ENCODE results near the gene TSPEAR.
"Not testable (repeated sequence)": the region's sequence is repeated elsewhere in the genome, so short reads cannot be mapped to it uniquely, and the experiment has no call there.

TSPEAR gene

GRCh38 chr21:44568667-44569556 lies 142.5 kb downstream of the TSPEAR start:
- no peak for DNase-seq (ENCODE audit: low read depth)

DNA sequence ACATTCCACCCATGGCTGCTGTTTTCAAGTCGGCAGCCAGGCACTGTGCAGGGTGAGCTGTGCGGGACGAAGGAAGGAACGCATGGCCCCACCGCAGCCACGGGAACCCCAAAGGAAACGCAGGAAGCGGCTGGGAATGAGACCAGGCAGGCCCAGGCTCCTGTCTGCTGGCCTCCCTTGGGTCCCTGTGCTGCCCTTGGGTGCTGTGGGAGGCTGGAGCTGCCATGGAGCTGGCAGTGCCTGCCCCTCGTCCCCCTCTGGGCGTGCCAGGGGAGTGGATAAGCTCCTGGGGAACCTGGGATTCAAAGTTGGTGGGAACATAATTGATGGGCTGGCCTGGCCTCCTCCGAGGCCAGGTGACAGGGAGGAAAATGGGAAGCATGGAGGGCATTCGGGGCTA lies 143.1 kb downstream of the TSPEAR start:
- no peak for DNase-seq (ENCODE audit: low read depth)

GRCh38 chr21:44567481-44568171 lies 143.7 kb downstream of the TSPEAR start:
- no peak for DNase-seq (ENCODE audit: low read depth)

GRCh38 chr21:44566403-44566802 lies 145.0 kb downstream of the TSPEAR start:
- DNase-seq (ENCODE audit: low read depth) = no peak

- DNase-seq (ENCODE audit: low read depth) = no peak
These were observed 146.3 kb downstream of the TSPEAR start for GRCh38 chr21:44564886-44565598.

GRCh38 chr21:44564099-44564498 lies 147.3 kb downstream of the TSPEAR start:
- DNase-seq (ENCODE audit: low read depth) = no peak

DNA sequence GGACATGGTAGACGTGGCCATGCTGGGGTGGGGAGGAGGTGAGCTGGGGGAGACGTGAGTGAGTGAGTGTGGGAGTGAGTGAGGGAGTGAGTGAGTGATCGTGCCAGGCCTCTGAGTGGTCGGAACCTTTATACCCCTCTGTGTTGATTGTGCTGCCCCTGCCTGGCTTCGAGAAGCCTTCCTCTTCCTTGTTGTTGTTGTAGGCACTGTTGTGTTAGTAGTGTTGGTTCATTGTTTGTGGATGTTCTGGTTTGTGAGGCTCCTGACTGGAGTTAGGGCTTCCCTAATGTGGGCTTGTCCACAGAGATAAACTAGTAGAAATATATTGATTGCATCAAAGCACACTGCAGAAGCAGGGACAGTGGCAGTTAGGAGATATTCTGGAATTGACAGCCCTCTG lies 152.7 kb downstream of the TSPEAR start, which contains the start of gene KRTAP10-3:
Gene KRTAP10-3, minus strand, starts transcription at position 101 of the 400 bp plus-strand sequence. Its CDS starts 80 bp downstream, at position 21.
- no peak for DNase-seq (ENCODE audit: low read depth)

DNA sequence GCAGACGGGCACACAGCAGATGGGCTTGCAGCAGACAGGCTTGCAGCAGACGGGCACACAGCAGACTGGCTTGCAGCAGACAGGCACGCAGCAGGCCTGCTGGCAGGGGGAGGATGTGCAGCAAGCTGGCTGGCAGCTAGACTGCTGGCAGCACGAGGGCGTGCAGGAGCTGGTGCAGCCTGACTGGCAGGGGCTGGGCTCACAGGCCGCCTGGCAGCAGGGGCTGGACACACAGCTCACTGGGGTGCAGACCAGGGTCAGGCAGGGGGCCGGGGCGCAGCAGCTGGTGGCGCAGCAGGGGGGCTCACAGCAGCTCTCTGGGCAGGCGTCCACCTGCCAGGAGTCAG lies 153.1 kb downstream of the TSPEAR start:
- DNase-seq (ENCODE audit: low read depth) = not testable (repeated sequence)

DNA sequence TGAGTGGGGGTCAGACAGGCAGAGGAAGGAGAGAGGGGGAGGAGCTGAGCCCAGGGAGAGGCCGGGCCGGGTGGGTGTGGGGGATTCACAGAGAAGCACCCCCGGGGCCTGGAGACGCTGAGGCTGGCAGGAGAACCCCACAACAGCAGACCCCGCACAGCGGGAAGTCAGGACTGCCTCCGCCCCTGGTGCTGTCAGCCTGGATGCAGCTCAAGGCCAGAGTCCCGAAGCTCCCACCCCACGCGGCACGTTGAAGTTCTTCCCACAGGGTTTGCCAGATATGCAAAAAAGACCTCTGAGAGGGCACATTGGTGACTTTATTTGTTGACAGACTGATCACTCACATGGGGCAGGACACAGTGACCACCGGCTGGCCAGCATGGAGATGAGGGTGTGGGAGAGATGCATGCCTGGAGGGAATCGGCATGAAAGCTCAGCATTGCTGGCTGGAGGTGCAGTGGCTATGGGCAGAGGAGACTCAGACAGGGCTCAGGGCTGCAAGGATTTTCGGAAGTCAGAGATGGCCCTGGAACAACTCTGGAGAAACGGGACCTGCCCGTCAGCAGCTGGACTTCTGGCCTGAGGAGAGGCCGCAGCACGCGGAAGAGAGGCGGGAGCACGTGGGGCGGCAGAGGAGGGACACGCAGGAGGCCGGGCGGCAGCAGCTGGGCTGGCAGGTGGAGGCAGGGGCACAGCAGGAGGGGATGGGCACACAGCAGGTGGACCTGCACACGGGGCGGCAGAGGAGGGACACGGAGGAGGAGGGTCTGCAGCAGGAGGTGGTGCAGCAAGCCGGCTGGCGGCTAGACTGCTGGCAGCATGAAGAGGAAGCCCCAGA lies 153.7 kb downstream of the TSPEAR start:
- DNase-seq (ENCODE audit: low read depth) = no peak

GRCh38 chr21:44556879-44557278 lies 154.5 kb downstream of the TSPEAR start:
- DNase-seq (ENCODE audit: low read depth) = no peak

DNA sequence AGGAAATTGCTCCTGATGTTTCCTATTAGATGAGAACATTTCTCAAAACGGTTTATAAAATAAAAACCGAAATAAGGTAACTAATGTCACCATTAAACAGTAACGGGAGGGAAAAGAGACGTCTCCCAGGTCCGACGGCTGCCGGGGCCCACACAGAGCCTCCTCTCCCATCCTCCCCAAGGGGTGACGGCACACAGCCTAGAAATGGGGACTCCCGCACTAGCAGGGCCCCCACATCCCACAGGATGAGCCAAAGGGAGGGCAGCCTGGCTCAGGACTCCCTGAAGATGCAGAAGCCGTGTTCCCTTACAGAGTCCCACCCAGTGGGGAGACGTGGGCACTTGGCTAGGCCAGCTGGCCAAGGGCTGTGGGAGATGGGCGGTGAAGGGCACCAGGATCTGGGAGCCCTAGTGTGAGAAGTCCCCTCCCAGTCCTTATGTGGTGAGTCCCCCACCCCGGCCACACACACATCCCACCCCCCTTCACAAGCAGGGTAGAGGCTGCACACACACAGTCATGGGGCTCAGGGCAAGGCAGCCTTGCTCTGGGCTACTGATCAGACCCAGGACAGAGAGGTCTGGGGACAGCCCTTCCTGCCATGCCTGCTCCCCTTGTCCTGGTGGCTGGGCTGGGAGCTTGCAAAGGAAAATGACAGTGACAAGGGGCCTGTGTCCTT lies 156.0 kb downstream of the TSPEAR start:
- DNase-seq (ENCODE audit: low read depth) = no peak

DNA sequence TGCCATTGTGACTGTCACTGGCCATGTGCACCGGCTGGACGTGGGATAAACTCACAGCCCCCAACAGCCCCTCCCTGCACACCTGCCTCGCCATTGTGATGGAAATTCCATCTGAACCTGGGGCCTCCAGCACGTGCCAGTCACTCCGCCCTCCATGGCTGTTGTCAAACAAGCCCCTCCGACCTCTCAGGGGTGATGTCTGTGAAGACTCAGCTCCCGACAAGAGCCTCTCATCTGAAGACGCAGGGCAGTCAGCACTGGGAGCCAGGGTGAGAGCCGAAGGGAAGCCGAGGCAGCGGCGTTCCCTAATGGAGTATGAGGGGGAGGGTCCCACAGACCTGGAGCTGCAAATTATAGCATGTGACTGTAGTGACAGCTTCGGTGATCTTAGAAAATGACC lies 158.7 kb downstream of the TSPEAR start:
- DNase-seq (ENCODE audit: low read depth) = no peak

- DNase-seq (ENCODE audit: low read depth) = no peak
These were observed 159.2 kb downstream of the TSPEAR start for GRCh38 chr21:44552136-44552535.

DNA sequence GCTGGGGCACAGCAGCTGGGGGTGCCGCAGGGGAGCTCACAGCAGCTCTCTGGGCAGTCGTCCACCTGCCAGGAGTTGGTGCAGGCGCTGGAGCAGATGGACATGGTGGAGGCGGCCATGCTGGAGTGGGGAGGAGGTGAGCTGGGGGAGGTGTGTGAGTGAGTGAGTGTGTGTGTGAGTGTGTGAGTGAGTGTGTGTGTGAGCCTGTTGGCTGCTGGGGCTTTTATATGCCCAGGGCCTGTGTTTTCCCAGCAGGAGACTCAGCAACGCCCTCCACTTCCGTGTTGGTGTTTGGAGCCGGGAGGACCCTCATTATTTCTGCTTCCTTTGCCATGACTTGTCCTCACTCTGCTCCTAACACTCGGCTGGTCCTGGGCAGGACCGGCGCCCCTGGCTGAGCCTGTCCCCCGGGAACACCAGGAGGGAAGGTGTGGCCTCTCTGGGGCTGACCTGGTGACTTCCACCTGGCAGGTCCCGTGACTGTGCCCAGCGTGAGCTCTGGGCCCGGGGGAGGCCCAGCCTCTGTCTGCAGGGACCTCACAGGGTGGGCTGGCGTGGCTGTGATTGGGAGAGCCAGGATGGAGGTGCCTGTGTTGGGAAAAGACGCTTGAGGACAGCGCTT lies 159.9 kb downstream of the TSPEAR start, which contains the start of gene KRTAP10-2:
Gene KRTAP10-2, minus strand, starts transcription at position 166 of the 622 bp plus-strand sequence. Its CDS starts 47 bp downstream, at position 119.
- no peak for DNase-seq (ENCODE audit: low read depth)

- no peak for DNase-seq (ENCODE audit: low read depth)
These were observed 160.6 kb downstream of the TSPEAR start for GRCh38 chr21:44550807-44551206.

DNA sequence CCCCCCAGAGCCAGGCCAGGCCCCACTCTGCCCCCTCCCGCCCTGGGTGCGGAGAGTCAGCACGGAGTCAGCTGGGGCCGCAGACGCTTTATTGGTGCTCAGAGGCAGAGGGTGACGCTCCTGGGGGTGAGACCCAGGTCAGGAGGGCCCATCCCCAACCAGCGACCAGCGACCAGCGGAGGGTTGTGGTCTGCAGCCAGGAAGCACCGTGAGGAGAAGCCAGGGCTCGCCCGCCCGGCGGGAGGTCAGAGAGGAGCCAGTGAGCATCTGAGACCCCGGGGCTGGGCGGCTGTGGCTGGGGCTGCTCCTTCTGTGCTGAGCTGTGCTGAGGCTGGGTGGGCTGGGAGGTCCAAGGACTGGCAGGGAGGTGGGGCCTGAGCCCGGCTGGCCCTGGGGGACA lies 161.1 kb downstream of the TSPEAR start:
- not testable (repeated sequence) for DNase-seq (ENCODE audit: low read depth)

DNA sequence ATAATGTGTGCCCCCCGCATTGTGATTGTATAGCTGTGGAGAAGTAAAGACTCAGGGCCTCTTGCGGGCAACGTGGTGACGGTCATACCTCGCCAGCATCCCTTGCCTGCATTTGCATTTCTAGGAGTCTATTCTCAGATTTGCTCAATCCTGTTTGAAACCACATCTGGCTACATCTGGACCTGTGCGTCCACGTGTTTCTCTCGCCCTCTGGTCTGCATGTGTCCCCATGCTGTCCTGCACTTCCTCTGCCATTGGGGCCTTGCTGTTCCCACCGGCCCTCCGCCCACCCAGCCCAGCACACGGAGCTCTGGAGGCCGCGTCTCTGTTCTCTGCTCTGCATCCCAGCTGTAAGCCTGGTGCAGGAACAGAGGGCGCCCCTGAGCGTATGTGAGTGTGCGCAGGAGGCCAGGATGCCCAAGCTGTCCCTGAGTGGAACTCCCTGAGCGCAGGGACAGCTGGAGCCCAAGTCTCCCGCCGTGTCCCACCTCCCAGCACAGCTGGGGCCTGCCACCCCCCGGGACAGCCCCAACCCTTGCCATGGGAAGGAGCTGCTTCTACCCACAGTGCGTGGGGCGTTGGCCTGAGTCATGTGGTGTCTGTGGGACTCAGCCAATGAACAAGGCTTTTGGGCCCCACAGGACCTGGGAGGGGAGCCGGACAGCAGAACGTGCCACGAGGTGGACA lies 161.7 kb downstream of the TSPEAR start:
- no peak for DNase-seq (ENCODE audit: low read depth)

- DNase-seq (ENCODE audit: low read depth) = no peak
These were observed 162.4 kb downstream of the TSPEAR start for GRCh38 chr21:44548922-44549321.

- DNase-seq (ENCODE audit: low read depth) = no peak
These were observed 163.0 kb downstream of the TSPEAR start for GRCh38 chr21:44548381-44548780.
